HG03457 (cell line): ENCODE measurements around the gene MAS1.
"Not testable (repeated sequence)": the region's sequence is repeated elsewhere in the genome, so short reads cannot be mapped to it uniquely, and the experiment has no call there.

ENCODE experiments used
- ATAC-seq: cut with Tn5 transposase; IDR thresholded peaks from one replicate; pipeline ENCODE4 v1.9.1; 2021; ENCODE audit warnings: moderate number of reproducible peaks; ENCODE audit not compliant: unreplicated experiment

MAS1 gene

DNA sequence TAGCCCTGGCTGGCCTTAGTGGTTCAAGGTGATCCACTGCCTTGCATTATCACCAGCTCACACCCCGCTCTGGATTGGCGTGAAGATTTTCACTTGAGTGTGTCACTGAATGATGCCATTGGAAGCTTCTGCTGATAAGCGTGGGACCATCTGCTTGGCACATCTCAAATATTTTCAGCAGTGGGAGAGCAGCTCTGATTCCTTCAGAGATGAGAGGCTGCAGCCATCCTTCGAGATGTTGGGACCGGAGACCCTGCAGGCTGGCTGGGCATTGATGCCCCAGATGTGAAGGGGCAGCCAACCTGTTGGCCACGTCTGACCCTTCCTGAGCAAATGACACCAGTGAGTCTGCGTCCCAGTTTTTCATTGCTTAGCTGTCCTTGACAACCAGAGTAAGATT, at the start of gene MAS1:
Gene MAS1, plus strand, starts transcription at position 197 of the 400 bp plus-strand sequence. CDS start 15,968 bp downstream, outside the sequence.
- no peak for ATAC-seq

DNA sequence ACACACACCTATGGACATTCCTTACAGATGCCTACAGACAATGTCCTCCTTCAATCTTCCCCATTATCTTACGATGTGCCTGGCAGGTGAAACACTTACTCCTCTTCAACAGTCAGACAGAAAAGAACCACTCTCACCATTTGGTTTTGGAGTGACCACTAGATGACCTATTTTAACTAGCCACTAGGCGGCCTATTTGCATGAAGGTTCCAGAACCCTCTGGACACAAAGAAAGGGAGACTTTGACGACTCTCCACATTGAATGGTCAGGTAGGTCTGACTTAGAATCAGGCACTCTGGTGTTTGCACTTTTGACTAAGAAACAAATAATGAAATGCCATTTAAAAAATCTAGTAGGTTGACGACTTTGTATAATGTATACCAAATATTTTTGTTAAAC, 48.8 kb upstream of the MAS1 start:
- ATAC-seq, result no peak

DNA sequence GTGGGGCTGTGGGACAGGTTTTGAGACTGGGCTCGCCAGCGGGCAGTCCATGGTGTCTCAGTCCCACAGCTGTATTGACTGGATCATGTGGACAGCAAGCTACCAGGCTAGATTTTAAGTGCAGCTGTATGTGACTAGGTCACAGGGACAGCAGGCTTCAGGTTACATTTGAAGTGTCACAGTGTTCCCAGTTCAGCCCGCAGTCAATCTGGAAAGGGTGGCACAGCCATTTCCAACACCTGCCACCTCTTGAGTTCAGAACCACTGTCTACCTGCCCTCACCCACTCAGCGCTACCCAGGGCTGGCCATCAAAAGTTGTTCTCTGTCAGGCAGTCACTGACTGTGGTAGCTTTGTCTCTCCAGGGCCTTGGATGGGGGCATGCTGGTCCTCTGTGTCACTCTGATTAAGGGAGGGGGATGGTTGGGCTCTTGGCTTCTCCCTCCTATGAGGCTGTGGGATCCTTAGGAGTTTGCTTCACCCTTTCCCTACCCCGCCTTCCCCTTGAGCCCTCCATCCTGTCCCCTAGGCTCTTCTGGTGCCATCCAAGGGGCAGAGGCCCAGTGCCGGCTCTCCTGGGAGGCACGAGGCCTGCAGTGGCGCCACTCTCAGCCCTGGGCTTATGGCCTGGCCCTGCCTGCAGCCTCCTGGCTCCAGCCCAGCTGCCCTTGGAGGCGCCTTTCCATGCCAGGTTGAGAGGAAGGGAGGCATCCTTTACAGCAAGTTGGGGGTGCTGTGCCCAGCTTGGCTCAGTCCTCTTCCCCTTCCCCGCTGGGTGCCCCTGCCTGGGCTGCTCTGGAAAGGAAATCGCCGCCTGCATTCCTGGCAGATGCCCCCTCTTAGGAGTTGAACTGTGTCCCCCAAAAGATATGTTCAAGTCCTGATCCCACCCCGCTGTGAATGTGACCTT, 45.8 kb upstream of the MAS1 start:
- no peak for ATAC-seq

DNA sequence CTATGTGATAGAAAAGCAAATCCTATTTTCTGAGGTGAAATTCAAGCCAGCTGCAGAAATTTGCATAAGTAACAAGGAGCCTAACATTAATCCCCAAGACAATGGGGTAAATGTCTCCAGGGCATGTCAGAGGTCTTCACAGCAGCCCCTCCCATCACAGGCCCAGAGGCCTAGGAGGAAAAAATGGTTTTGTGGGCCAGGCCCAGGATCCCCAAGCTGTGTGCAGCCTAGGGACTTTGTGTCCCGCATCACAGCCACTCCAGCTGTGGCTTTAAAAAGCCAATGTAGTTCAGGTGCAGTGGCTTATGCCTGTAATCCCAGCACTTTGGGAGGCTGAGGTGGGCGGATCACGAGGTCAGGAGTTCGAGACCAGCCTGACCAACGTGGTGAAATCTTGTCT, 42.2 kb upstream of the MAS1 start:
- not testable (repeated sequence) for ATAC-seq

DNA sequence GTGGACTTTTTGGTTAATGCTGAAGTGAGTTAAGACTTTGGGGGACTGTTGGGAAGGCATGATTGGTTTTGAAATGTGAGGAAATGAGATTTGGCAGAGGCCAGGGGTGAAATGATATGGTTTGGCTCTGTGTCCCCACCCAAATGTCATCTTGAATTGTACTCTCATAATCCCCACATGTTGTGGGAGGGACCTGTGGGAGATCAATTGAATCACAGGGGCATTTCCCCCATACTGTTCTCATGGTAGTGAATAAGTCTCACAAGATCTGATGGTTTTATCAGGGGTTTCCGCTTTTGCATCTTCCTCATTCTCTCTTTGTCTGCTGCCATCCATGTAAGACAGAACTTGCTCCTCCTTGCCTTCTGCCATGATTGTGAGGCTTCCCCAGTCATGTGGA, 40.9 kb upstream of the MAS1 start:
- not testable (repeated sequence) for ATAC-seq

DNA sequence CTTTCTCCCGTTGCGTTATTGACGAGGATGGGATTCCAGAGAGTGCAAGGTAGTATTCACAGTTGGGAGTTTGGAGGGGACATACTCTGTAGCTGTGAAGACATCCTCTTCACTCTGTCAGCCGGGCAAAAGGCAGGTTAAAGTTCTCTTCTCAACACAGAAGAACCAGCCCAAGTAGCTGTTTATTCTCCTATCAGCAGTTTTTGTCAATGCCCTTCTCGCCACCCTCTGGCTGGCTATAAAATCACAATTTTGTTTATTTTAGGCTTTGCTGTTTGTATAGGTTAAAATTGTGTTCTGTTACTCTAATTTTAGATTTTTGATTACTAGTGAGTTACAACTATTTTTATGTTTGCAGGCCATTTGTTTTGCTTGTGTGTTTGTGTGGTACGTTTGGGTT, 37.9 kb upstream of the MAS1 start:
- no peak for ATAC-seq

DNA sequence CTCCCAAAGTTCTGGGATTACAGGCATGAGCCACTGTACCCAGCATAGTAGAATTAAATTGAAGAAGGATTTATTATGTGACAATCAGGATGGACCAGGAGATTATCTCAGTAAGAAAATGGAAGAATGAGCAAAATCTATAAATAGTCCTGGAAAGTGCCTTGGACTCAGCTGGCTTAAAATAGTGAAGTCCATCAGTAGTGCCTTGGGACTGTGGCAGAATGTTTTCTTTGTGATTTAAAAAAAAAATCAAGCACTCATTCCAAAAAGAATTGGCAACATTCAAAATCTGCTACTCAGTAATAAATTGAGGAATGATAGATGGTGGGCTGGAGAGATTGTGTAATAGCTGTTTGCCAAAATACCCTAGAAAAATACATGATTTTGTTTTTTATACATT, 37.0 kb upstream of the MAS1 start:
- ATAC-seq, result no peak

DNA sequence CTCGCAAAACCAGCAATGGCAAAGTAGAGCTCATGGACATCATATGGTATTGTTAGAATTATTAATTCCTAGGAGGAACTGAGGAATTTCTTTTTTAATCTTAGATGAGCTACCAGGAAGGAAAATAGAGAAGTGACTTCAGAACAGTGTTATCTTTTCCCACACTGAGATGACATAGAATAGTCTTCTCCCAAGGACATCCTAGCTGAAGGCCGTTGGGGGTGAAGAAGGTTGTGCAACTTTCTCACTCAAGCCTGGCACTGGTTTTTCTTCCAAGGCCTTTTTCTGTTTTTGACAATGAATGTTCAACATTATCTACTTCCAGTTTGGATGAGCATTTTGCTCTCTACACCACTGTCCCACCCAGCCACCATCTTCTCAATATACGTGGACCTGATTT, 35.8 kb upstream of the MAS1 start:
- no peak for ATAC-seq

DNA sequence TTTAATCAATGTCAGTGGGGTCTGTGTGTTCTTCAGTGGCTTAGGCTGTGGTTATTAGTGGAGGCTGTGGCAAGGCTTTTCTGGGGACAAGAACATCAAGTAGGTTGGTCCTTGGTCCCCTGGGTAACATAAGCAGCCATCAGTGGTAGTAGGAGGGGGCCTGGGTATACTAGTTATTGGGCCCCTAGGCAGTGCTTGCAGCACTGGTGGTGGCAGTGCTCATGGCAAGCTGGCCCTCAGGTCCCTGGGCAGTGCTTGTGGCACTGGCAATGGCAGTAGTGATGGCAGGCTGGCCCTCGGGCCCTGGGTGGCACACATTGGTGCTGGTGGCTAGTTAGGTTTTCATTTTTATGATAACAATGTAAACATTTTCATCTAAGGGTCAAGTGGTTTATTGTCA, 32.5 kb upstream of the MAS1 start:
- no peak for ATAC-seq

DNA sequence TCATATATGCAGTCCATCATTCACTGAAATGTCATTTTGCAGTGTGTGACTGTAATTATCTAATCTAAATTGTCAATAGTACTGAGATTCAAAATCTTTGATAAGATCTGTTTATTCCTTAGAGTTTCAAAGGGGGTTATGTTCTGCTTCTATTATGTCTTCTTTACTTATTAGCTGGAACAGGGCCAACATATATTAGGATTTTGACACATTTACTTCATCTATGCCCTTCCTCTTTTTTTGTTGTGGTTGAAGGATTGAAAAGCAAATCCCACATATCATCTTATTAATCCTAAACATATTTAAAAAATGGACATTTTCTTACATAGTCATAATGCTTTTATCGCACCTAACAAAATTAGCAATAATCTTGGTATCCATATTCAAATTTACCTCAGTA, 30.3 kb upstream of the MAS1 start:
- ATAC-seq, result no peak

DNA sequence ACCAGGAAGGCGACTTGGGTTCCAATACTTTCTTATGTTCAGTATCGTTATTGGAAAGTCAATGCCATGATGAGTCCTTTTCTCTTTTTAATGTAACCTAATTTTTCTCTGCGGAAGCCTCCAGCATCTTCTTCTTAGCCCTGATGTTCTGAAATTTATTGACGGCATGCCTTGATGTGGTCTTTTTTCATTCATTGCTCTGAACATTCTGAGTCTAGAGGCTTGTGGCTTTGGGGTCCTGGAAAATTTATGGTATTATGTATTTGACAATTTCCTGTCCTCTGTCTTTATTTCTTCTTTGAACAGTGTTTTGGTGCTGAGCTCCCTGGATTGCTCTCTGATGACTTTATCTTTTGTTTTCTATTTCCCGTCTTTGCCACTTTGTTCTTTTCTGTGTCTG, 28.7 kb upstream of the MAS1 start:
- no peak for ATAC-seq

DNA sequence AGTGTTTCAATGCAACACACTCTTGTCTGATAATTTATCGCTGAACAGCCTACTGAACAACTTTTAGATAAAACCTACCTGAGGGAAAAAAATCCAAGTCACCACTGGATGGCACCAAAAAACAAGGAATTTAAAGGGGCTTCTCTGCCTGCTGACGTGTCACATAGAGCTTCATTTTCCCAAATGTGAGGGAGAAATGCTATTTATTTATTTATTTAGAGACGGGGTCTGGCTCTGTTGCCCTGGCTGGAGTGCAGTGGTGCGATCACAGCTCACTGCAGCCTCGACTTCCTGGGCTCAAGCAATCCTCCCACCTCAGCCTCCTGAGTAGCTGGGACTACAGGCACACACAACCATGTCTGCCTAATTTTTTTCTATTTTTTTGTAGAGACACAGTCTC, 27.4 kb upstream of the MAS1 start:
- ATAC-seq, result not testable (repeated sequence)

DNA sequence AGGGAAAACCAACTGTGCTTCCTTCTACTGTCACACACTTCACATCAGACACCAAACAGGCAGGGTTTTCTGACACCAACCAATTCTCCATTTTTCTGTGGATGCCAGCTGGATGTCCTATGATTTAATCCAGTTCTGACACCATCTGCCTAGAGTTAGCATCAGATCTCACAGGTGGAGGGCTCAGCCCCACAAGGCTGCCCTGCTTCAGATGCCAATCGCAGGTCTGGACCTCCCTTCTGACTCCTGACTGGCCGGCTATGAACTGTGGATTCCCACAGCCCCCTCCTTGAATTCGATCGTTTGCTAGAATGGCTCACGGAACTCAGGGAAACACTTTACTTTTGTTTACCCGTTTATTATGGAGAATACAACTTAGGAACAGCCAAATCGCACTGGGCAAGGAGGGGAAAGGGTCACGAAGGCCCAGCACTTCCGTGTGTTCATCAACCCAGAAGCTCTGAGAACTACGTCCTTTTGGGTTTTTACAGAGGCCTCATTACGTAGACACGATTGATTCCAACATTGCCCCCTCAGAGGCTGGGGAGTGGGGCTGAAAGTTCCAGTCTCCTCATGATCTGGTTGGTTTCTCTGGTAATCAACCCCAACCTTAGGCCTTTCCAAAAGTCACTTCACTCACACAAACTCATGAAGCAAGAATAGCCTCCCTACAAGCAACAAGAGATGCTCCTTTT, 25.4 kb upstream of the MAS1 start:
- ATAC-seq, result no peak

DNA sequence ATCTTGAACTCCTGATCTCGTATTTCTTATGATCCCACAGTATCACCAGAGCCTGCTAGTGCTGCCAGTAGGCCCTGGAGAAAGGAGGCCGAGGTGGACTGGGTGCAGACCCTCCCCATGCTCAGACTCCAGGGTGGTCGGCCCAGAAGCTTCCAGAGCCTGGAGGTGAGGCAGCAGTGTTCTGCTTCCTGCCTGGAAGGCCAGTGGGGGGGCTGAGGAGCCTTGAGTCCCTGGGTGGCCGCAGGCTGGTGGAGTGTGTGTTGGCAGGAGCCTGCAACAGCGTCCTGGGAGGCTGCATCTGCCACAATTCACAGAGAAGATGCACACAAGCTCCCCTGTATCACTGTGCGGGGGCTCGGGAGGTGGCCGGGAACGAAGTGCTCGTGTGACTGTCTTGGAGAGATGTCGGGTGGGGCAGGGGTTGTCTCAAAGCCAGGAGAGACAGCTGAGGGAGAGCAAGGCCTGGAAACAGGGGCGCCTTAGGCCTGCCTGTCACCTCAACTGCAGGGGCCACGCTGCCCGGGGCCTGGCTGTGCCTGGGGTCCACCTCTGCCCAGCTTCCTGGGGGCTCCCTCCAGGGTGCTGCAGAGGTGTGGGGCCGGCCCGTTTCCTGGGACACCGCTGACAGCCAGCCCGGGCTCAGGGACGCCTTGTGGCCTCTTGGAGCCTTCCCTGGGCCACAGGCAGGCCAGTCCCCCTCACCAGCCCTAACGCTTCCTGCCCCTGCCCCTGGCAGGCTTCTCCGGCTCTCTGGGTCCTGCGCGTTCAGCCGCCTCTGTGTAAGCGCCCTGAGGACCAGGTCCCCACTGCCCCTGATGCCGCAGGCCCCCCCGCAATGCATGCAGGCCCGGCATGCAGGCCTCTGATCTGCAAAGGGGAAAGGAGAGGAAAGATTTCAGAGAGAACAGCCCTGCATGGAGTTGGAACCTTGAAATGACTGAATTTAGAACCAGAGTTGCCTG, 24.2 kb upstream of the MAS1 start:
- no peak for ATAC-seq

DNA sequence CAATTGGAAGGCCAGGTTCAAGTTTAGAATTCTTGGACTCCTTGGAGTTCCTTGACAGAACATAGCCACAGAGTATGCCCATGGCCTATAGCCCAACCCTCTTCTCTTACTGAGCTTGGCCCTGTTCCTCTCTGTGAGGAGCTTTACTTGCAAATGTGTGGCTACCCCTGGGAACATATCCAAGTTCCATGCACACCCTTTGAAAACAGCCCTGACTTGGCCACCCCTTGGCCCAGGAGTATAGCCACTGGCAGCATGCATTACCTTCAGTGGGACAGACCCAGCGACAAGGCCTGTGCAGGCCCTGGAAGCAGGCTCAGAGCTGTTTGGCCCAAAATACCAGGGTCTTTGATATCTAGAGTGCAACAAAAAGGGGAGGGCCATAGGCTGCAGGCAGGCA, 19.5 kb upstream of the MAS1 start:
- ATAC-seq, result no peak

DNA sequence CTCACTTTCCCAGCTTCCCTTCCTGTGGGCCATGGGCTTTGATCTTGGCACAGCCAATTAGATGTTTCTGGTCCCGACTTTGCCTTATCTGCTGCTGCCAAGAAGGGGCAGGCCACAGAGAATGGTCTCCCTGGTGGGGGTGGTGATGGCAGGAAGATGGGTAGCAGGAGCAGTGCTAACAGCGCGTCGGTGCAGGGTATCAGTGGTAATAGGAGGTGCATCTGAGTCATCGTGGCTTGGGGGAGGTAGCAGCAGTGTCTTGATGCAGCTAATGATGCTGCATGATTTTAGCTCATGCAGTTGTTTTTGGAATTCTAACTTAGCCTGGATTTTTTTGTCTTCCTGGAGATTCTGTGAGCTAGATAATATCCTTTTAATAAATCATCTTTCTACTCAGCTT, 18.9 kb upstream of the MAS1 start:
- ATAC-seq, result no peak

DNA sequence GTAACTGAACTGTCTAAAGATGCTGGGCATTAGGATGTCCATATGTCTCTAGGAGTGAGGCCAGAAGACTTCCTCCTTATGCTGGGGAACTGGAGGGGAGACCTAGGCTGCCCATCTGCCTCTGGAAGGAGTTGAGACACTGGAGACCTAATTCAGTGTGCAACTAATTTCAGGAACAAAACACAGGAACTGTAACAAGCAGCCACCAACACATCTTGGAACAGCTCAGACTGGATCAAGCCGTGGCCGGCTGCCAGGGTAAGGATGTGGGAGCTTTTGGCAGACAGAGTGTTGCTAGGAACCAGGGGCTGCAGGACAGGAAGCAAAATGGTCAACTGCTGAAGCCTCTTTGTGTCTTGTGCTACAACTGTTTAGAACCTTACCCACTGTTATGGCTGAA, 16.4 kb upstream of the MAS1 start:
- ATAC-seq, result no peak

DNA sequence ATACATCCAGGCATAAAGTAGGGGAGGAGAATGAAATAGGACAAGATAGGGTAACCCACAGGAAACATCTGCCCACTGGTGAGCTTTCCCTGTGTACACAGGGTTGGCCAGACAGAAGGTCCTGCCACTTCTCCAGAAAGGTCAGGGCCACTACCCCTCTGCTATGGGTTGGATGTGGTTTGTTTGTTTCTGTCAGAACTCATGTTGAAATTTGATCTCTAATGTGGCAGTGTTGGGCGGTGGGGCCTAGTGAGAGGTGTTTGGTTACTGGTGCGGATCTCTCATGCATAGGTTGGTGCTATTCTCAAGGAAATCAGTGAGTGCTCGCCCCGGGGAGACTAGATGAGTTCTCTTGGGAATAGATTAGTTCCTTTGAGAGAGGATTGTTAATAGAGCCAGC, 15.6 kb upstream of the MAS1 start:
- no peak for ATAC-seq

DNA sequence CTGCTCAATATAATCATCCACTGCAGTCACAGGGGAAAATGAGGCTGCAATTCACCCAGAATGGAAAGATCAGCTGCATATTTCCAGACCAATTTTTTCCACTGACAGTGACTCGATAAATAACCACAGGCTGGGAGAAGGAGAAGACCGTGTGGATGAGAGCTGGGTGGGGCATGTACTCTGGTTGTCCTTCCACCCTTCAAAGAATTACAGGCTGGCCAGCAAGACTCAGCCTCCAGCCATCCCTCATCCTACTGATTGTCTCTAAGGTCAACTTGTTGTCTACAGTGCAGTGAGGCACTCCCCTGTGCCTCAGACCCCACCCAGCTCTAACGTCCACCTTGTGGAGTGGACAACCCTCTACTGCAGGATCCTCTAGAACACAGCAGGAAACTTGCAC, 14.5 kb upstream of the MAS1 start:
- no peak for ATAC-seq

DNA sequence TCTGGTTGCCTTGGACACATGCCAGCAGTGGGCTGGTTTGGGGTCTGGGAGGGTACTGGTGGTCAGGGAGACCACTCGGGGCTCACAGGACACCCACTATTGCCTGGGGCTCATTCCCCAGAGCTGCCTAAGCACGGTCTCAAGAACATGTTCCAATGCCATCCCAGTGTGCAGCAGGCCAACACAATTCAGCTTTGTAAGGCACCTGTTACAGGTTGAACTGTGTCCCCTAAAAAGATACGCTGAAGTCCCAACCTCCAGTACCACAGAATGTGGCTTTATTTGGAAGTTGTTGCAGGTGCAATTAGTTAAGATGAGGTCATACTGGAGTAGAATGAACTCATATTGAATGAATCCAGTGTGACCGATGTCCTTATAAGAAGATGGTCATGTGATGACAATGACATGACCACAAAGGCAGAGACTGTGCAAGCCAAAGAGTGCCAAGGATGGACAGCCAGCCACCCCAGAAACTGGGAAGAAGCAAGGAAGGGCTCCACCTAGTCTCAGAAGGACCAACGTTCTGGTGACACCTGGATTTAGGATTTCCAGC, 13.5 kb upstream of the MAS1 start:
- no peak for ATAC-seq

DNA sequence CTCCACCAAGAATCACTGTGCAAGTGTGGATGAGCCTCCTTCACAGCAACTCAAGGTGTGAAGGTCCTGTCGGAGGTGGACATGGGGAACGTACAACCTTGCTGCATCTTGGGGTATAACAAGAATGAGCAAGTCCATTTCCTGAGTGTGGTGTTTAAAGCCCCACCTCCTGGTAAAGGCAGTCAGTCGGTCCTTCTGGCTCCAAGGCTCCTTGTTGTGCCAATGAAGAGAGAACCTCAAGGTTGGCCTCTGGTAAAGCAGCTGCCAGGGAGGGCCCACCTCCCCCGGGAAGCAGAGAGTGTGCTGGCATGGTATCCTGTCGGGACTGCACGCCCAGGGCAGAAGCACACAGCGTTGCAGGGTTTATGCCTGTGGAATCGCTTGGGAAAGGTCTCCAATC, 12.4 kb upstream of the MAS1 start:
- no peak for ATAC-seq
